Aorta (tissue), 5 donors: Measurements from ENCODE around the gene KRTAP10-7. TPM values are rescaled to one million over a fixed set of nuclear protein-coding genes. Genes with fewer than 3 reads are reported as not detected.
"Not testable (repeated sequence)": the region's sequence is repeated elsewhere in the genome, so short reads cannot be mapped to it uniquely, and the experiment has no call there.

ENCODE experiments used
- ATAC-seq: fragments of 200-7000 bp; cut with Tn5 transposase; one replicate; pipeline ENCODE4 v1.9.1; 2022; ENCODE audit warnings: moderate library complexity; ENCODE audit not compliant: low FRiP score
- DNase-seq, 2 donors: peaks; one replicate each; pipeline ENCODE4 v3.0.0-alpha.2; 2020
- H3K27ac ChIP-seq, 2 donors: one replicate each; pipeline ENCODE4 v1.5.1; 2013; ENCODE audit warnings: low read length in 2 of 2, mild to moderate bottlenecking in 2 of 2, moderate library complexity in 2 of 2, control low read depth in 1 of 2, inconsistent platforms in 1 of 2, low read depth in 1 of 2
- H3K27me3 ChIP-seq, 2 donors: one replicate each; pipeline ENCODE4 v1.6.1; 2013; ENCODE audit warnings: control low read depth in 1 of 2, low read length in 1 of 2, mild to moderate bottlenecking in 1 of 2, moderate library complexity in 1 of 2; ENCODE audit not compliant: insufficient read depth in 2 of 2, control insufficient read depth in 1 of 2
- H3K36me3 ChIP-seq, 2 donors: one replicate each; pipeline ENCODE4 v1.6.1; 2013; ENCODE audit warnings: control low read depth in 1 of 2, low read length in 1 of 2, mild to moderate bottlenecking in 1 of 2; ENCODE audit not compliant: insufficient read depth in 2 of 2, control insufficient read depth in 1 of 2
- H3K4me1 ChIP-seq, 2 donors: one replicate each; pipeline ENCODE4 v1.6.1; 2013; ENCODE audit warnings: low read length in 2 of 2, control low read depth in 1 of 2, mild to moderate bottlenecking in 1 of 2, moderate library complexity in 1 of 2; ENCODE audit not compliant: insufficient read depth in 2 of 2, control insufficient read depth in 1 of 2
- H3K4me3 ChIP-seq, 2 donors: one replicate each; pipeline ENCODE4 v1.5.1; 2013; ENCODE audit warnings: low read length in 2 of 2, control low read depth in 1 of 2, mild to moderate bottlenecking in 1 of 2
- H3K9me3 ChIP-seq: one replicate; pipeline ENCODE4 v1.6.1; 2013; ENCODE audit warnings: mild to moderate bottlenecking, low read length; ENCODE audit not compliant: control insufficient read depth
- WGBS, 2 donors: extraction: QIAGEN DNeasy Blood & Tissue Kit; methylation state at CpG; one replicate each; pipeline ENCODE4 v1.1.7; 2013; 5-methylcytosine and 5-hydroxymethylcytosine counted together
- intact Hi-C, 2 donors: fragments of 100-400 bp; cut with DNase I; formaldehyde crosslinking; loops; one replicate each; pipeline versions ENCODE4 v1.14.2 to v1.15.0; 2022
- polyA plus RNA-seq, 2 donors: library from polyadenylated mRNA; stranded (reverse); fragments of 200-250 nt; gene quantifications; one replicate each; pipeline ENCODE4 v1.2.3, GENCODE V29; 2013
- total RNA-seq, 2 donors: library from RNA; stranded (reverse); fragmentation: NEBNext Ultra II Directional; extraction: Animal tissue kit (Norgen Biotek cat#: 25700); gene quantifications; one replicate each; pipeline ENCODE4 v1.2.1, GENCODE V29; 2021
- donor health status: healthy with polysubstance abuse.
- donor health status: Bipolar disorder and iron deficiency.
- donor health status: DM: no; HTN: no; CAD: no.
- donor health status: DM: no; HTN: no; CAD: no.
- donor health status: DM: yes; HTN: yes; CAD: no.

The KRTAP10-7 gene
- total and polyA plus RNA-seq, 4 donors, result not detected

DNA sequence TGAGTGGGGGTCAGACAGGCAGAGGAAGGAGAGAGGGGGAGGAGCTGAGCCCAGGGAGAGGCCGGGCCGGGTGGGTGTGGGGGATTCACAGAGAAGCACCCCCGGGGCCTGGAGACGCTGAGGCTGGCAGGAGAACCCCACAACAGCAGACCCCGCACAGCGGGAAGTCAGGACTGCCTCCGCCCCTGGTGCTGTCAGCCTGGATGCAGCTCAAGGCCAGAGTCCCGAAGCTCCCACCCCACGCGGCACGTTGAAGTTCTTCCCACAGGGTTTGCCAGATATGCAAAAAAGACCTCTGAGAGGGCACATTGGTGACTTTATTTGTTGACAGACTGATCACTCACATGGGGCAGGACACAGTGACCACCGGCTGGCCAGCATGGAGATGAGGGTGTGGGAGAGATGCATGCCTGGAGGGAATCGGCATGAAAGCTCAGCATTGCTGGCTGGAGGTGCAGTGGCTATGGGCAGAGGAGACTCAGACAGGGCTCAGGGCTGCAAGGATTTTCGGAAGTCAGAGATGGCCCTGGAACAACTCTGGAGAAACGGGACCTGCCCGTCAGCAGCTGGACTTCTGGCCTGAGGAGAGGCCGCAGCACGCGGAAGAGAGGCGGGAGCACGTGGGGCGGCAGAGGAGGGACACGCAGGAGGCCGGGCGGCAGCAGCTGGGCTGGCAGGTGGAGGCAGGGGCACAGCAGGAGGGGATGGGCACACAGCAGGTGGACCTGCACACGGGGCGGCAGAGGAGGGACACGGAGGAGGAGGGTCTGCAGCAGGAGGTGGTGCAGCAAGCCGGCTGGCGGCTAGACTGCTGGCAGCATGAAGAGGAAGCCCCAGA is 42.7 kb upstream of the KRTAP10-7 start:
- peak in 1 of 2 donors; percentile 69 for DNase-seq
- WGBS, 2 donors, result 65% methylated on average over 30 of the region's 30 CpGs
- H3K4me1 ChIP-seq, result no peaks in the 10 kb centered on the region

DNA sequence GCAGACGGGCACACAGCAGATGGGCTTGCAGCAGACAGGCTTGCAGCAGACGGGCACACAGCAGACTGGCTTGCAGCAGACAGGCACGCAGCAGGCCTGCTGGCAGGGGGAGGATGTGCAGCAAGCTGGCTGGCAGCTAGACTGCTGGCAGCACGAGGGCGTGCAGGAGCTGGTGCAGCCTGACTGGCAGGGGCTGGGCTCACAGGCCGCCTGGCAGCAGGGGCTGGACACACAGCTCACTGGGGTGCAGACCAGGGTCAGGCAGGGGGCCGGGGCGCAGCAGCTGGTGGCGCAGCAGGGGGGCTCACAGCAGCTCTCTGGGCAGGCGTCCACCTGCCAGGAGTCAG is 42.1 kb upstream of the KRTAP10-7 start:
- H3K9me3 ChIP-seq, ATAC-seq, H3K27ac ChIP-seq, H3K36me3 ChIP-seq, intact Hi-C loops, DNase-seq, H3K4me3 ChIP-seq, H3K4me1 ChIP-seq, H3K27me3 ChIP-seq: not testable (repeated sequence)
- 69 to 70% methylated on average over 9 to 10 of the region's 10 CpGs for WGBS, 2 donors

More for the DNA sequence above, 42.7 kb upstream of the KRTAP10-7 start:
- H3K27me3 ChIP-seq, result no peaks in the 10 kb centered on the region
- H3K27ac ChIP-seq, result no peak overlapping the region
- intact Hi-C loops, result no loop called here
- H3K4me3 ChIP-seq, result no peak overlapping the region
- H3K36me3 ChIP-seq, result no peaks in the 10 kb centered on the region
- no peaks in the 10 kb centered on the region for H3K9me3 ChIP-seq
- ATAC-seq, result no peak

DNA sequence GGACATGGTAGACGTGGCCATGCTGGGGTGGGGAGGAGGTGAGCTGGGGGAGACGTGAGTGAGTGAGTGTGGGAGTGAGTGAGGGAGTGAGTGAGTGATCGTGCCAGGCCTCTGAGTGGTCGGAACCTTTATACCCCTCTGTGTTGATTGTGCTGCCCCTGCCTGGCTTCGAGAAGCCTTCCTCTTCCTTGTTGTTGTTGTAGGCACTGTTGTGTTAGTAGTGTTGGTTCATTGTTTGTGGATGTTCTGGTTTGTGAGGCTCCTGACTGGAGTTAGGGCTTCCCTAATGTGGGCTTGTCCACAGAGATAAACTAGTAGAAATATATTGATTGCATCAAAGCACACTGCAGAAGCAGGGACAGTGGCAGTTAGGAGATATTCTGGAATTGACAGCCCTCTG is 41.7 kb upstream of the KRTAP10-7 start, which contains the start of gene KRTAP10-3:
Gene KRTAP10-3, minus strand, starts transcription at position 101 of the 400 bp plus-strand sequence. Its CDS starts 80 bp downstream, at position 21.
- Histone ChIP-seq H3K27me3 (no peaks in the 10 kb centered on the region), H3K27ac (no peak within 1 kb of the TSS), H3K36me3 (no peaks in the 10 kb centered on the region), H3K4me3 (no peak within 1 kb of the TSS), H3K4me1 (no peaks in the 10 kb centered on the region), H3K9me3 (no peaks in the 10 kb centered on the region)
- 74 to 78% methylated on average over 5 of the region's 5 CpGs for WGBS, 2 donors
- DNase-seq (no peak), ATAC-seq (no peak)
- intact Hi-C loops, result no loop called here

DNA sequence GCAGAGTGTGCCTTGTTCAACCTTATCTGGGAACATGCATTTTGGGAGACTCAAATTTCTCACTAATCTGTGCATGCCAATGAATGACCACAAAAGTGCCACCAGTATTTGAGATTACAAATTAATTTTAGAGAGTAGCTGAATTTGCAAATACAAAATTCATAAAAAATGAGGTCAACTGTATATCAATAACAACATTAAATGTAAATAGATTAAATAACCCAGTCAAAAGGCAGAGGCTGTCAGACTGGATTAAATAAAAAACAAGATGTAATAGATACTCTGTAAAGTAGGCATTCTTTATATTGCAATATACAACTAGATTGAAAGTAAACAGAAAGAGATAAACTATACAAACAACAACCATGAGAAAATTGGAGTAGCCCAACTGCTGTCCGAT is 36.3 kb upstream of the KRTAP10-7 start:
- intact Hi-C loops, result no loop called here
- no peaks in the 10 kb centered on the region for H3K36me3 ChIP-seq
- no peaks in the 10 kb centered on the region for H3K9me3 ChIP-seq
- no peak overlapping the region for H3K4me3 ChIP-seq
- DNase-seq (no peak), ATAC-seq (no peak)
- H3K4me1 ChIP-seq, result no peaks in the 10 kb centered on the region
- 96 to 98% methylated on average over 1 of the region's 1 CpG for WGBS, 2 donors
- no peak overlapping the region for H3K27ac ChIP-seq
- no peaks in the 10 kb centered on the region for H3K27me3 ChIP-seq

DNA sequence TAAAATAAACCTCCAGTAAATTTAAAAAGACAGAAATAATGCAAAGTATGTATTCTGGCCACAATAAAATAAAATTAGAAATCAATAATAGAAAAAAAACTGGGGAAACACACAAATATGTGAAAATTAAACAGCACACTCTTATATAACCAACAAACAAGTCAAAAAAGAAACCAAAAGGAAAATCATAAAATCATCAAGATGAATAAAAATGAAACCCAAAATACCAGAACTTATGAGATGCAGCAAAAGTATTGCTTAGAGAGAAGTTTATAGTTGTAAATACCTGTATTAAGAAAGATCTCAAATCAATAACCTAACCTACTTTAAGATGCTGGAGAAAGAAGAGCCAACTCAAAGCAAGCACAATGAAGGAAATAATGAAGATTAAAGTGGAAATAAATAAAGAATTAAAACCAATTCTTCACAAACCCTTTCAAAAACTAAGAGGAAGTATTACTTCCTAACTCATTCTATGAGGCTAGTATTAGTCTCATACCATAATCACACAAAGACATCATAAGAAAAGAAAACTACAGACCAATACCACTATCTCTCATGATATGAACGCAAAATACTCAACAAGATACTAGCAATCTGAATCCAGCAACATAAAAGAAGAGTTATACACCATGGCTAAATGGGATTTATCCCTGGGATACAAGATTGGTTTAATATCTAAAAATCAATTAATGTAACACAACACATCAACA is 35.4 kb upstream of the KRTAP10-7 start:
- no peaks in the 10 kb centered on the region for H3K9me3 ChIP-seq
- DNase-seq, result no peak
- WGBS, 2 donors, result 0 to 40% methylated on average over 1 of the region's 1 CpG
- H3K36me3 ChIP-seq, result no peaks in the 10 kb centered on the region
- H3K4me1 ChIP-seq, result no peaks in the 10 kb centered on the region
- no peak overlapping the region for H3K27ac ChIP-seq
- intact Hi-C loops, result no loop called here
- H3K4me3 ChIP-seq, result no peak overlapping the region
- no peak for ATAC-seq
- H3K27me3 ChIP-seq, result no peaks in the 10 kb centered on the region

DNA sequence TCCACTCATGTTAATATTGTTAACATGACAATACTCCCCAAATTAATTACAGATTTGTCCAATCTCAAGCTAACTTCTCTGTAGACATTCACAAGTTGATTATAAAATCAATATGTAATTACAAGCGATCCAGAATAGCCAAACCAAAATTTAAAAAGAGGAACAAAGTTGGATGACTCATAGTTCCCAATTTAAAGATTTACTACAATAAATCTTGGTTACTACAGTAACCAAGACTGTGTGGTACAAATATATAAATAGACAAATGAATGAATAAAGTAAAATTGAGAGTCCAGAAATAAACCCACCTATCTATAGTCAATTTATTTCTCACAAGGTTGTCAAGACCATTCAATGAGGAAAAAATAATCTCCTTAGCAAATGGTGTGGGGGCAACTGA is 34.0 kb upstream of the KRTAP10-7 start:
- DNase-seq (no peak), ATAC-seq (no peak)
- H3K9me3 ChIP-seq, result peaks cover 2% of the 10 kb centered on the region
- intact Hi-C loops, result no loop called here
- H3K36me3 ChIP-seq, result no peaks in the 10 kb centered on the region
- no peak overlapping the region for H3K27ac ChIP-seq
- H3K4me1 ChIP-seq, result no peaks in the 10 kb centered on the region
- H3K4me3 ChIP-seq, result no peak overlapping the region
- H3K27me3 ChIP-seq, result no peaks in the 10 kb centered on the region
- 49 to 56% methylated on average over 1 of the region's 1 CpG for WGBS, 2 donors

DNA sequence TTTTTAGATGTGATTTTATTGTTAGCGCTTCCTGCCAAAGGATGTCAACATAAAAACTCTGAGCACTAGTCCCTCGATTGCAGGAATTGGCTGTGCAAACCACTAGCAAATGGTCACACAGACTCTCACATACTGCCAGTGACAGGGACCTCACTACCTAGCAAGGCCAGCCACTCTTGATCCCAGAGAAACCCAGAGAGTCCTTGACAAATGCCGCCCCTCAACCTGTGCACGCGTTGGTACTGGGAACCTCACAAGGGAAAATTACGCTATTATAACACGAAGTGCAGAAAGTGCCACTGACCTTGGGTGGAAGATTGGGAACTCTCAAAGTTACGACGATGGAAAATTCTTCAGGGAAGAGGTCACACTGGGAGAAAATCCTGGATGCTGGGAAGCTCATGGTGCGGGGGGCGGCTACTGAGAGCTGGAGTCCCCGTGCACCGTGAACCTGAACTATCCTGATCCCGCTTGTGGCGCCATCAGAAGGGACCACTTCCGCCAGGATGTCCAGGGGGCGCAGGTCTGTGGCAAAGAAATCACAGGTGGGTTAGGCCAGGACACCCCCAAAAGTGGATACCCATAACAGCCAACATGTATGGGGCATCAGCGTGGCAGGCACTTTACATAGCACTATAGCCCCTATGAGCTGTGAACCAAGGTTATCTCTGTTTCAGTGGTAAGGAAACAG is 32.8 kb upstream of the KRTAP10-7 start:
- no peaks in the 10 kb centered on the region for H3K36me3 ChIP-seq
- H3K4me3 ChIP-seq, result no peak overlapping the region
- no peak for DNase-seq
- intact Hi-C loops, result no loop called here
- no peaks in the 10 kb centered on the region for H3K4me1 ChIP-seq
- no peaks in the 10 kb centered on the region for H3K27me3 ChIP-seq
- WGBS, 2 donors, result 94 to 95% methylated on average over 18 of the region's 18 CpGs
- H3K27ac ChIP-seq, result no peak overlapping the region
- no peak for ATAC-seq
- H3K9me3 ChIP-seq, result peaks cover 2% of the 10 kb centered on the region

DNA sequence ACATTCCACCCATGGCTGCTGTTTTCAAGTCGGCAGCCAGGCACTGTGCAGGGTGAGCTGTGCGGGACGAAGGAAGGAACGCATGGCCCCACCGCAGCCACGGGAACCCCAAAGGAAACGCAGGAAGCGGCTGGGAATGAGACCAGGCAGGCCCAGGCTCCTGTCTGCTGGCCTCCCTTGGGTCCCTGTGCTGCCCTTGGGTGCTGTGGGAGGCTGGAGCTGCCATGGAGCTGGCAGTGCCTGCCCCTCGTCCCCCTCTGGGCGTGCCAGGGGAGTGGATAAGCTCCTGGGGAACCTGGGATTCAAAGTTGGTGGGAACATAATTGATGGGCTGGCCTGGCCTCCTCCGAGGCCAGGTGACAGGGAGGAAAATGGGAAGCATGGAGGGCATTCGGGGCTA is 32.1 kb upstream of the KRTAP10-7 start:
- 84 to 88% methylated on average over 12 of the region's 12 CpGs for WGBS, 2 donors
- Histone ChIP-seq H3K27me3 (no peaks in the 10 kb centered on the region), H3K4me1 (no peaks in the 10 kb centered on the region), H3K4me3 (no peak overlapping the region), H3K27ac (no peak overlapping the region), H3K9me3 (peaks cover 2% of the 10 kb centered on the region), H3K36me3 (no peaks in the 10 kb centered on the region)
- DNase-seq, result no peak
- intact Hi-C loops, result no loop called here
- no peak for ATAC-seq
